PC-3 (cell line): ENCODE data around the gene PKD1L1. TPM values are rescaled to one million over a fixed set of nuclear protein-coding genes. Genes with fewer than 3 reads are reported as not detected.
A peak's percentile ranks its signal among the peaks of the same experiment; 100 is the strongest.

Source experiments
- ATAC-seq: fragments of 200-7000 bp; cut with Tn5 transposase; 2 replicates; pipeline ENCODE4 v1.9.1; 2020; ENCODE audit warnings: mild to moderate bottlenecking, moderate library complexity
- BruUV-seq: library from RNA; stranded (reverse); fragments of 400-500 nt; replicated peaks from 2 replicates; lab custom pipeline; 2021; lab: Mats Ljungman, UMichigan
- CTCF ChIA-PET: fragments of 300-600 bp; sonication (Branson Sonifier 250); formaldehyde crosslinking; loops from one replicate; lab custom pipeline; 2022; ENCODE audit warnings: antibody characterized with exemption; lab: Charles Lee
- POLR2A ChIA-PET: fragments of 300-600 bp; sonication (Branson Sonifier 250); formaldehyde crosslinking; loops from one replicate; lab custom pipeline; 2022; ENCODE audit warnings: antibody characterized with exemption; ENCODE audit not compliant: unreplicated experiment; lab: Charles Lee
- DNase-seq: peaks from one replicate; pipeline ENCODE4 v3.0.0-alpha.2; 2015
- H2AFZ ChIP-seq: fragments of 300-600 bp; sonication (generic); 2 replicates; pipeline ENCODE4 v1.6.0; 2016; ENCODE audit warnings: antibody characterized with exemption, low read length
- H3F3A ChIP-seq: fragments of 300-600 bp; sonication (generic); one replicate; pipeline ENCODE4 v1.6.0; 2017; ENCODE audit warnings: antibody characterized with exemption, low read length, control low read depth, mild to moderate bottlenecking; ENCODE audit not compliant: unreplicated experiment
- H3K27ac ChIP-seq: fragments of 300-600 bp; sonication (generic); 2 replicates; pipeline ENCODE4 v1.5.1; 2016; ENCODE audit warnings: mild to moderate bottlenecking, low read length
- H3K27me3 ChIP-seq: fragments of 300-600 bp; sonication (generic); 2 replicates; pipeline ENCODE4 v1.6.1; 2016; ENCODE audit warnings: low read length, mixed read lengths
- H3K36me3 ChIP-seq: fragments of 300-600 bp; sonication (generic); 2 replicates; pipeline ENCODE4 v1.6.1; 2016; ENCODE audit warnings: low read depth, mixed run types, low read length, mixed read lengths
- H3K4me1 ChIP-seq: fragments of 300-600 bp; sonication (generic); 2 replicates; pipeline ENCODE4 v1.5.1; 2016; ENCODE audit warnings: low read length; ENCODE audit not compliant: insufficient read depth
- H3K4me2 ChIP-seq: fragments of 300-600 bp; sonication (generic); 2 replicates; pipeline ENCODE4 v1.6.0; 2016; ENCODE audit warnings: low read length
- H3K4me3 ChIP-seq: fragments of 300-600 bp; sonication (generic); 2 replicates; pipeline ENCODE4 v1.5.1; 2016; ENCODE audit warnings: mild to moderate bottlenecking, low read length, mixed read lengths
- H3K79me2 ChIP-seq: fragments of 300-600 bp; sonication (generic); 2 replicates; pipeline ENCODE4 v1.6.1; 2017; ENCODE audit warnings: low read length, mixed read lengths
- H3K9ac ChIP-seq: fragments of 300-600 bp; sonication (generic); 2 replicates; pipeline ENCODE4 v1.6.0; 2016; ENCODE audit warnings: mild to moderate bottlenecking, low read length
- H3K9me2 ChIP-seq: fragments of 300-600 bp; sonication (generic); replicated peaks from 2 replicates; pipeline ENCODE4 v1.6.1; 2016; ENCODE audit warnings: mixed run types, low read length, mixed read lengths
- H3K9me3 ChIP-seq: fragments of 300-600 bp; sonication (generic); 2 replicates; pipeline ENCODE4 v1.6.1; 2016; ENCODE audit warnings: low read length, mixed read lengths
- H4K20me1 ChIP-seq: fragments of 300-600 bp; sonication (generic); 2 replicates; pipeline ENCODE4 v1.6.1; 2016; ENCODE audit warnings: low read length, mixed read lengths
- EZH2 ChIP-seq: fragments of 300-600 bp; sonication (generic); IDR thresholded peaks from one replicate; pipeline ENCODE4 v1.6.1; 2017; ENCODE audit warnings: antibody characterized with exemption, mild to moderate bottlenecking, low read length; ENCODE audit not compliant: unreplicated experiment
- EZH2phosphoT487 ChIP-seq: fragments of 300-600 bp; sonication (generic); IDR thresholded peaks from 2 replicates; pipeline ENCODE4 v1.6.1; 2018; ENCODE audit warnings: mild to moderate bottlenecking, antibody characterized with exemption, low read length, borderline replicate concordance
- intact Hi-C: fragments of 100-400 bp; cut with micrococcal nuclease; formaldehyde crosslinking; loops from 2 replicates; pipeline ENCODE4 v1.9.0; 2023
- total RNA-seq: library from RNA; depleted of rRNA; stranded (reverse); fragments of >200 nt; gene quantifications from 2 replicates; pipeline ENCODE4 v1.2.3, GENCODE V29; 2014
- TF ChIP-seq, protein P1 (sequence below): fragments of 300-600 bp; sonication (generic); conservative IDR thresholded peaks from 2 replicates; pipeline ENCODE4 v1.5.1; 2017; ENCODE audit warnings: antibody characterized with exemption, low read depth, mild to moderate bottlenecking, low read length

PKD1L1 gene
- total RNA-seq, 1 experiment from 2014 or later = 0.04 TPM

DNA sequence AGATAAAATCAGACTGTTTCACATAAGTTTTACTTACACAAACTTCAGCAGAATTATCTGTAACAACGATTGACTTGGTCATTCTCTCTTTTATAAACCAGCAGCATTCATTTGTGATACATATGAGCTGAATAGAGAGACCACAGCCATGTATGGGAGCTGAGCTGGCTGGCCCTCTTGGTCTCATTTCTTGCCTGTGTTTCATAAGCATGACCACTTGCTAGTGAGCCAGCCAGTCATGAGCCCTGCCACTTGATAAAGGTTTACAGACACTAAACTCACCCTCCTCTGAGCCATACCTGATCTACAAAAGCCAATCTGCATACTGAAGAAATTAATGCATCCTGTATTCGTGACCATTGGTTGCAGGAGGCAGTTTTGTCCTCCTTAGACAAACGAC lies 82.1 kb downstream of the PKD1L1 start:
- Histone ChIP-seq H3K4me1 (no peaks in the 10 kb centered on the region), H3K9me3 (no peaks in the 10 kb centered on the region), H3K4me3 (no peak overlapping the region), H3K79me2 (no peaks in the 10 kb centered on the region), H3K4me2 (no peak overlapping the region), H3K36me3 (no peaks in the 10 kb centered on the region), H4K20me1 (no peaks in the 10 kb centered on the region), H2AFZ (no peak overlapping the region), H3K27me3 (no peaks in the 10 kb centered on the region), H3K9ac (no peak overlapping the region), H3K27ac (no peak overlapping the region), H3K9me2 (no peaks in the 10 kb centered on the region), H3F3A (no peaks in the 10 kb centered on the region)
- intact Hi-C loops = no loop called here
- no TSS peak for BruUV-seq
- no peak for TF ChIP-seq EZH2
- TF ChIP-seq, protein P1, sequence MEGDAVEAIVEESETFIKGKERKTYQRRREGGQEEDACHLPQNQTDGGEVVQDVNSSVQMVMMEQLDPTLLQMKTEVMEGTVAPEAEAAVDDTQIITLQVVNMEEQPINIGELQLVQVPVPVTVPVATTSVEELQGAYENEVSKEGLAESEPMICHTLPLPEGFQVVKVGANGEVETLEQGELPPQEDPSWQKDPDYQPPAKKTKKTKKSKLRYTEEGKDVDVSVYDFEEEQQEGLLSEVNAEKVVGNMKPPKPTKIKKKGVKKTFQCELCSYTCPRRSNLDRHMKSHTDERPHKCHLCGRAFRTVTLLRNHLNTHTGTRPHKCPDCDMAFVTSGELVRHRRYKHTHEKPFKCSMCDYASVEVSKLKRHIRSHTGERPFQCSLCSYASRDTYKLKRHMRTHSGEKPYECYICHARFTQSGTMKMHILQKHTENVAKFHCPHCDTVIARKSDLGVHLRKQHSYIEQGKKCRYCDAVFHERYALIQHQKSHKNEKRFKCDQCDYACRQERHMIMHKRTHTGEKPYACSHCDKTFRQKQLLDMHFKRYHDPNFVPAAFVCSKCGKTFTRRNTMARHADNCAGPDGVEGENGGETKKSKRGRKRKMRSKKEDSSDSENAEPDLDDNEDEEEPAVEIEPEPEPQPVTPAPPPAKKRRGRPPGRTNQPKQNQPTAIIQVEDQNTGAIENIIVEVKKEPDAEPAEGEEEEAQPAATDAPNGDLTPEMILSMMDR = no peak
- ATAC-seq = no peak
- ChIA-PET CTCF (interaction anchor here (0.7 kb wide), 1 partner anchor 78 kb away, joined by 3 read pairs; no protein-coding TSS in a partner anchor), POLR2A (interaction anchor here (0.7 kb wide), 1 partner anchor 103 kb away, joined by 6 read pairs; no protein-coding TSS in a partner anchor)
- DNase-seq = no peak

DNA sequence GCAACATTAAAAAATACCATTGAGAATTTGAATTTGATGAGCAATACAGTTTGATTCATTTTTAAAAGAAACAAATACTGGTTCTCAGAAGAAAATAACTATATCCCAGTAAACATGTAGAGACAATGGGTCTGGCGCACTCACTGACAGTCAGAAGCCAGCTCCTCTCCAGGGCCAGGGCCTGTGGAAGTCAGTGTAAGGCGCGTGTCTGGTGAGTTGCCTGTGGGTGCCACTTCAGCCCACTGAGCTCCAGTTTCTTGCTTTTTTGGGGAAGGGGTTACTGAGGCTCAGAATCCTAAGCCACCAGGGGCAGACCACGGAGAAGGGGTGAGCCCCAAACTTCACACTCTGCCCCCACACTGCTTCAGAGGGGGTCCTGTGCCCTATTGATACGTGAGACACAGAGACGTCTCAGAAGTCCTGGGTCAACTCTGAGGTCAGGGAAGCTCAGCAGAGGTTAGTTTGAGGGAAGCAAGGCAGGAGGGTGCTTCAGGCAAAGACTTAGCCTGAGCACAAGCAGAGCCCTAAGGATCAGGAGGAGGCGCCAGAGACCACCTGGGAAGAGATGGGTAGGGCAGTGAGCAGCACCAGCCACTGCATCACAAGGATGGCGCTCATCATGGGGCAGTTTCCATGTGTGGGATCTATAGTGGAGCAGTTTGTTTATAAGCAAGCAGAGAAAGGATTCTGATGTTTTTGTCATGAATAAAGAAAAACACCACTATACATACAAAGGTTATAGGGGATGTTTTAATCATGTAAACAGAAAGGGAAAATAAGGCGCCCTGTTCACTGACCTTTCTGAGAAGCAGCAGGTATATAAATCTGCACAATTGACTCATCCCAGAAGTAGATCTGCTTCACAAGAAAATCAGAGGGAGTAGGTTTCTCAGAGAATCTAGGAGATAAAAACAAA lies 95.7 kb downstream of the PKD1L1 start:
- ChIA-PET CTCF (no interaction called here), POLR2A (no interaction called here)
- H3K4me1 ChIP-seq = no peaks in the 10 kb centered on the region
- H3K79me2 ChIP-seq = no peaks in the 10 kb centered on the region
- no peaks in the 10 kb centered on the region for H3F3A ChIP-seq
- no peak overlapping the region for H3K4me3 ChIP-seq
- no TSS peak for BruUV-seq
- no peak overlapping the region for H2AFZ ChIP-seq
- H3K4me2 ChIP-seq = no peak overlapping the region
- no peaks in the 10 kb centered on the region for H3K9me2 ChIP-seq
- H3K36me3 ChIP-seq = no peaks in the 10 kb centered on the region
- intact Hi-C loops = no loop called here
- peak; percentile 14 for DNase-seq
- TF ChIP-seq EZH2phosphoT487 (no peak), EZH2 (no peak)
- TF ChIP-seq, protein P1 = peak; percentile 43
- H3K27ac ChIP-seq = no peak overlapping the region
- no peaks in the 10 kb centered on the region for H3K27me3 ChIP-seq
- no peaks in the 10 kb centered on the region for H3K9me3 ChIP-seq
- no peak overlapping the region for H3K9ac ChIP-seq
- no peaks in the 10 kb centered on the region for H4K20me1 ChIP-seq
- ATAC-seq = peak; percentile 84

DNA sequence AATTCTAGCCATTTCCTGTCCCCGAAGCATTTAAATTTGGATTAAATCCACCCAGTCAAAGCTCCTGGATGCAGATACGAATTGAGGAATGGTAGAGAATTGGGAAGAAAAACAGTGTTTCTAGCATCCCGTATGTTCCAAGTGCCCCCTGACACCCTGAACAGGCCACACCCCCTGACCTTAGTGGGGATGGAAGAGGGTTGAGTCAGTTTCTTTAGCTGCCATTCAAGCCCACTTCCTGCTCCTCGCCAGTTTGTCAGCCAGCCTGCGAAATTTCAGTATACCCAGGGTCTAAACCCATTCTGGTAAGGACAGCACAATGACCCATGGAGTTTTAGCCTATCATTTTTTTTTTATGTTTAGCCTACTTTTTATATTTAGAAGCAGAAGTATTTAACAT lies 101.1 kb downstream of the PKD1L1 start:
- H3K4me3 ChIP-seq = no peak overlapping the region
- CTCF ChIA-PET = no interaction called here

More for the DNA sequence above, 101.1 kb downstream of the PKD1L1 start:
- DNase-seq (no peak), ATAC-seq (no peak)
- Histone ChIP-seq H3K27me3 (no peaks in the 10 kb centered on the region), H3K4me2 (no peak overlapping the region), H3K36me3 (no peaks in the 10 kb centered on the region), H3K9me3 (no peaks in the 10 kb centered on the region), H3K9ac (no peak overlapping the region), H3K9me2 (no peaks in the 10 kb centered on the region), H2AFZ (no peak overlapping the region), H3K4me1 (peaks cover 41% of the 10 kb centered on the region), H3K27ac (peak overlapping the region; percentile 84; the same call in 1 of the 2 replicates), H3K79me2 (no peaks in the 10 kb centered on the region), H4K20me1 (no peaks in the 10 kb centered on the region), H3F3A (no peaks in the 10 kb centered on the region)
- intact Hi-C loops = loop anchor here (2.0 to 10.0 kb wide), 3 partner anchors 55 to 238 kb away; partner anchors contain the start of gene UPP1
- POLR2A ChIA-PET = no interaction called here
- BruUV-seq = no TSS peak
- TF ChIP-seq, protein P1 = no peak
- no peak for TF ChIP-seq EZH2phosphoT487
- TF ChIP-seq EZH2 = no peak
